Common myeloid progenitor, CD34-positive (primary cell): ENCODE measurements around the gene CBR1.

Experiments used
- CTCF ChIA-PET: fragments of 350-600 bp; sonication (Branson Sonifier 250); formaldehyde crosslinking; loops from one replicate; lab custom pipeline; 2021; ENCODE audit warnings: antibody characterized with exemption; lab: Charles Lee
- POLR2A ChIA-PET: fragments of 350-600 bp; sonication (Branson Sonifier 250); formaldehyde crosslinking; loops from one replicate; lab custom pipeline; 2021; ENCODE audit warnings: antibody characterized with exemption; lab: Charles Lee
- DNase-seq, 3 donors: peaks; one replicate each; pipeline versions ENCODE4 v3.0.0 to v3.0.0-alpha.2; 2013
- H3K27ac ChIP-seq, 2 experiments: 1 replicate in 1 of 2; 2 replicates in 1 of 2; pipeline ENCODE4 v1.7.0; 2013; ENCODE audit warnings: inconsistent platforms in 2 of 2, low read length in 2 of 2, mild to moderate bottlenecking in 2 of 2, low read depth in 1 of 2, moderate library complexity in 1 of 2; ENCODE audit not compliant: severe bottlenecking in 2 of 2, insufficient read depth in 1 of 2, poor library complexity in 1 of 2
- H3K27me3 ChIP-seq, 5 experiments: replicated peaks in 2 of 5; 1 replicate in 3 of 5; 2 replicates in 2 of 5; pipeline versions ENCODE4 v1.6.1 to v1.7.0; 2013; ENCODE audit warnings: low read length in 4 of 5, mild to moderate bottlenecking in 2 of 5, moderate library complexity in 2 of 5, inconsistent platforms in 1 of 5; ENCODE audit not compliant: insufficient read depth in 5 of 5, control insufficient read depth in 4 of 5
- H3K36me3 ChIP-seq, 4 experiments: 1 replicate in 2 of 4; 2 replicates in 2 of 4; pipeline versions ENCODE4 v1.6.1 to v1.7.0; 2013; ENCODE audit warnings: low read length in 3 of 4, control low read depth in 1 of 4, mild to moderate bottlenecking in 1 of 4; ENCODE audit not compliant: control insufficient read depth in 4 of 4, insufficient read depth in 4 of 4
- H3K4me1 ChIP-seq, 4 experiments: 1 replicate in 3 of 4; 2 replicates in 1 of 4; pipeline versions ENCODE4 v1.6.1 to v1.7.1; 2013; ENCODE audit warnings: low read length in 3 of 4, mild to moderate bottlenecking in 3 of 4, control low read depth in 1 of 4, inconsistent platforms in 1 of 4, moderate library complexity in 1 of 4; ENCODE audit not compliant: control insufficient read depth in 4 of 4, insufficient read depth in 4 of 4; ENCODE audit errors: control extremely low read depth in 1 of 4
- H3K4me3 ChIP-seq, 7 experiments: 1 replicate in 4 of 7; 2 replicates in 3 of 7; pipeline versions ENCODE4 v1.5.1 to v1.7.0; 2013; ENCODE audit warnings: mild to moderate bottlenecking in 7 of 7, low read length in 6 of 7, moderate library complexity in 6 of 7, inconsistent platforms in 2 of 7, low read depth in 2 of 7, control low read depth in 1 of 7; ENCODE audit not compliant: insufficient read depth in 4 of 7, control insufficient read depth in 1 of 7; ENCODE audit errors: extremely low read depth in 1 of 7
- H3K9me3 ChIP-seq, 5 experiments: 1 replicate in 4 of 5; 2 replicates in 1 of 5; pipeline versions ENCODE4 v1.6.1 to v1.7.1; 2013; ENCODE audit warnings: low read length in 4 of 5, mild to moderate bottlenecking in 2 of 5, inconsistent platforms in 1 of 5, low read depth in 1 of 5, moderate library complexity in 1 of 5; ENCODE audit not compliant: control insufficient read depth in 4 of 5, insufficient read depth in 2 of 5; ENCODE audit errors: control extremely low read depth in 1 of 5
- WGBS: methylation state at CpG from one replicate; pipeline ENCODE4 v1.1.5; 2013; ENCODE audit not compliant: insufficient coverage; 5-methylcytosine and 5-hydroxymethylcytosine counted together

CBR1 gene

GRCh38 chr21:36077758-36078157, 7.9 kb downstream of the CBR1 start:
- H3K27me3 ChIP-seq, result no peaks in the 10 kb centered on the region
- H3K4me1 ChIP-seq, result peaks cover 0 to 28% (median 10%) of the 10 kb centered on the region in 4 experiments
- CTCF ChIA-PET, result interaction anchor here (1.5 to 2.1 kb wide), 6 partner anchors 10 to 26 kb away, joined by 4 to 18 read pairs (median 8); partner anchors contain the start of gene SETD4
- DNase-seq, result no peak
- 84% methylated on average over 8 of the region's 9 CpGs for WGBS
- H3K4me3 ChIP-seq, result no peak overlapping the region
- H3K27ac ChIP-seq, result no peak overlapping the region
- H3K9me3 ChIP-seq, result peaks cover 0 to 2% (median 0%) of the 10 kb centered on the region in 5 experiments
- H3K36me3 ChIP-seq, result peaks cover 0 to 5% (median under 1%) of the 10 kb centered on the region in 4 experiments
- POLR2A ChIA-PET, result no interaction called here

GRCh38 chr21:36079010-36079649, 9.3 kb downstream of the CBR1 start:
- peak overlapping the region in 1 of 2 experiments; percentile 49 for H3K27ac ChIP-seq
- peaks cover 0 to 2% (median 0%) of the 10 kb centered on the region in 5 experiments for H3K9me3 ChIP-seq
- DNase-seq, result peak; percentile 64 to 90 (median 84)
- POLR2A ChIA-PET, result no interaction called here
- H3K27me3 ChIP-seq, result peaks cover 0 to 1% (median 0%) of the 10 kb centered on the region in 5 experiments
- WGBS, result 57% methylated on average over 12 of the region's 14 CpGs
- CTCF ChIA-PET, result interaction anchor here (0.7 to 2.0 kb wide), 7 partner anchors 9 to 24 kb away, joined by 3 to 18 read pairs (median 4); partner anchors contain the start of gene SETD4
- peak overlapping the region in 3 of 7 experiments; percentile 33 to 48 (median 46) for H3K4me3 ChIP-seq
- peaks cover 0 to 25% (median 10%) of the 10 kb centered on the region in 4 experiments for H3K4me1 ChIP-seq
- H3K36me3 ChIP-seq, result no peaks in the 10 kb centered on the region

- no peaks in the 10 kb centered on the region for H3K36me3 ChIP-seq
- peaks cover 0 to 2% (median 0%) of the 10 kb centered on the region in 5 experiments for H3K27me3 ChIP-seq
- peaks cover 0 to 25% (median 10%) of the 10 kb centered on the region in 4 experiments for H3K4me1 ChIP-seq
- no peak for DNase-seq
- ChIA-PET CTCF (interaction anchor here (1.0 to 2.0 kb wide), 4 partner anchors 8 to 20 kb away, joined by 3 to 18 read pairs (median 6); partner anchors contain the start of gene SETD4), POLR2A (no interaction called here)
- WGBS, result 52% methylated on average over 6 of the region's 8 CpGs
- H3K27ac ChIP-seq, result peak overlapping the region in 1 of 2 experiments; percentile 49
- peaks cover 0 to 2% (median 0%) of the 10 kb centered on the region in 5 experiments for H3K9me3 ChIP-seq
- H3K4me3 ChIP-seq, result no peak overlapping the region
Observed at GRCh38 chr21:36079671-36080070, 9.8 kb downstream of the CBR1 start.

DNA sequence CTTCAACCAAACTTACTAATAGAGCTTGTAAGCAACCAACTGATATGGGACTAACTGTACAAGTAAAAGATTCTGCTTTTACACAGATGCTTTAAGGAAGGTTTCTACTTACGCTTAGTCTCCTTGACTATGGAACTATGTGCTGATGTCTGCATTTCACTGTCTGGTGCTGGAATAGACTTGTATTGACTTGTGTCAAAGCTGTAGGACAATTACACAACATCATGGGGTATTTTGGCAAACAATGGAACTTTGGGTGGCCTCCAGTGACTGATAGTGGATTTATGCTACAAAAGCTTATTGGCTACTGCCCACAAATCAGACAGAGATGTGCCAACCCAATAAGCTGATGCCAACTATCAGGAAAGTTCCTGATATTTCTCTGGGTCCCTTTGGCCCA, 10.6 kb downstream of the CBR1 start:
- Histone ChIP-seq H3K27ac (no peak overlapping the region), H3K4me3 (no peak overlapping the region), H3K9me3 (peaks cover 0 to 2% (median 0%) of the 10 kb centered on the region in 5 experiments), H3K4me1 (peaks cover 0 to 25% (median 10%) of the 10 kb centered on the region in 4 experiments), H3K36me3 (no peaks in the 10 kb centered on the region), H3K27me3 (peaks cover 0 to 2% (median 0%) of the 10 kb centered on the region in 5 experiments)
- DNase-seq, result no peak
- ChIA-PET POLR2A (no interaction called here), CTCF (no interaction called here)
- WGBS, result 100% methylated on average over 1 of the region's 1 CpG

- Histone ChIP-seq H3K9me3 (peaks cover 0 to 2% (median 0%) of the 10 kb centered on the region in 5 experiments), H3K27me3 (peaks cover 0 to 2% (median 0%) of the 10 kb centered on the region in 5 experiments), H3K36me3 (no peaks in the 10 kb centered on the region), H3K27ac (no peak overlapping the region), H3K4me1 (peaks cover 0 to 20% (median 10%) of the 10 kb centered on the region in 4 experiments), H3K4me3 (no peak overlapping the region)
- WGBS, result no CpG with 5 or more reads among the region's 3 CpGs
- POLR2A ChIA-PET, result interaction anchor here (1.0 kb wide), 1 partner anchor 18 kb away, joined by 4 read pairs; no protein-coding TSS in a partner anchor
- CTCF ChIA-PET, result interaction anchor here (0.8 to 3.0 kb wide), 4 partner anchors 9 to 22 kb away, joined by 3 to 8 read pairs (median 6); partner anchors contain the start of gene CBR1
- peak in 1 of 3 donors; percentile 59 for DNase-seq
Observed at GRCh38 chr21:36082237-36082664, 12.4 kb downstream of the CBR1 start.

DNA sequence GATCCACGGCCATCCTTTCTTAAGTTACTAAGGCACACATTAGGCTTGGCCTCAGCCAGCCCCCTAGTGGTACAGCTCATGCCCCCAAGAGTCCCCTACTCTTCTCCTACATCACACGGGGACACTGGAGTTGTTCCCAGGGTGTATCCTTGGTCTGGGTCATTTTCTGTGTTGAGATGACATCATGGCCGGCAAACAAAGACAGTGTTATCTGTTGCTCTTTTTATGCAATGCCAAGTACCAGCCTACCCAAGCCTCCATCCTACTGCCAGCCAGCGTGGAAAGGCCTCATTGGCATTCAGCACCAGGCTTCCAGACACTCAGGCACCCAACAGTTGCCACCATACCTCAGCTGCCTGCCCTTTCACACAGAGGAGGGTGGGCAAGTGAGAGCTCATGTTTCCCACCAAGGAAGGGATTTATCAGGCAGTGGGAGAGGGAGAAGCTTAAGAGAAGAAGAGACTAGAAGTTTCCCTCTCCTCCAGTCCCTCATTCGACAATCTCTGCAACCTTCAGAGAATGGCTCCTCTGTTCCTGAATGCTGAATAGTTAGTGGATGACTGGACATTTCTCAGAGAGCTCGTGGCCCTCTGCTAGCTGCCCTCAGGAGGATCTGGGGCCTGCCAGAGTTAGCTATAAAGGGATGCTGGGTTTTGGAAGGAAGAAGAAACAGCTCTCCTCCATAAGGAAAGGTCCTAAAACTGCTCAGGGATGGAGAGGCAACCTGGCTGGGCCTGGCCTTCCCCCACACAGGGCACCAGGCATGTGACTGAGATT, 17.7 kb downstream of the CBR1 start:
- DNase-seq, result no peak
- Histone ChIP-seq H3K36me3 (no peaks in the 10 kb centered on the region), H3K4me3 (no peak overlapping the region), H3K27ac (no peak overlapping the region), H3K4me1 (no peaks in the 10 kb centered on the region), H3K27me3 (peaks cover 0 to 2% (median 0%) of the 10 kb centered on the region in 5 experiments), H3K9me3 (peaks cover 0 to under 1% (median 0%) of the 10 kb centered on the region in 5 experiments)
- ChIA-PET CTCF (interaction anchor here (0.9 to 2.4 kb wide), 8 partner anchors 9 to 1036 kb away, joined by 3 to 18 read pairs (median 6); partner anchors contain the start of gene SETD4), POLR2A (no interaction called here)
- WGBS, result 88% methylated on average over 2 of the region's 6 CpGs
